Skeletal muscle satellite cell (primary cell): Measurements from ENCODE around the gene ALDH1A1. TPM values are rescaled to one million over a fixed set of nuclear protein-coding genes. Genes with fewer than 3 reads are reported as not detected.

Source experiments
- H3K27me3 ChIP-seq: 2 replicates; pipeline ENCODE4 v1.7.0; 2013; ENCODE audit warnings: low read length; ENCODE audit not compliant: control insufficient read depth, insufficient read depth
- H3K36me3 ChIP-seq: 2 replicates; pipeline ENCODE4 v1.7.0; 2013; ENCODE audit warnings: mild to moderate bottlenecking, control low read depth, low read length; ENCODE audit not compliant: insufficient read depth
- H3K4me1 ChIP-seq: 2 replicates; pipeline ENCODE4 v1.7.0; 2013; ENCODE audit warnings: low read length; ENCODE audit not compliant: control insufficient read depth, insufficient read depth
- H3K4me2 ChIP-seq: 2 replicates; pipeline ENCODE4 v1.7.0; 2013; ENCODE audit warnings: mild to moderate bottlenecking, low read length
- H3K4me3 ChIP-seq: 2 replicates; pipeline ENCODE4 v1.7.0; 2013; ENCODE audit warnings: low read length
- H3K9ac ChIP-seq: 2 replicates; pipeline ENCODE4 v1.7.0; 2013; ENCODE audit warnings: mild to moderate bottlenecking, low read depth, low read length, moderate library complexity
- H3K9me3 ChIP-seq: replicated peaks from 2 replicates; pipeline ENCODE4 v1.7.0; 2013; ENCODE audit warnings: mild to moderate bottlenecking, control low read depth, low read length
- total RNA-seq: library from RNA; depleted of rRNA; stranded (reverse); fragments of >200 nt; gene quantifications from 2 replicates; pipeline ENCODE4 v1.2.3, GENCODE V29; 2012; rRNA removed

ALDH1A1 gene
- total RNA-seq, result 6.6 and 15.9 TPM in 2 replicates

DNA sequence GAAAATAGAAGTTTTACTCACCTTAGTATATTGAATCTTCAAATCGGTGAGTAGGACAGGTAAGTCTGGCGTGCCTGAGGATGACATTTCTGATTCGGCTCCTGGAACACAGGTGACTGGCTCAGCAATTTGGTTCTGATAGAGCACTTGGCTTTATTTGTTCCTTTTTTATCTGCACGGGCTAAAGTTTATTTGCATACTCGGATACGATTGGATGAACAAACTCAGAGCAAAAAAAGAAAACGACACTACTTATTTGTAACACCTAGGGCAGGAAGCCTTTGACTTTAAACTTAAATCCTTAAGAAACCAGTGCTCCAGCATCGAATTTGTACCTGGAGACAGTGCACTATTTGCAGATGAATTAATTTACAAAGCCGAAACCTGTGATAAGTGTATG is at the start of gene ALDH1A1:
TSS of gene ALDH1A1 (minus strand) at position 140 of the 400 bp plus-strand sequence. CDS start at position 87, 53 bp downstream.
- Histone ChIP-seq H3K27me3 (no peaks in the 10 kb centered on the region), H3K4me2 (peak within 1 kb of the TSS; percentile 72), H3K4me1 (peaks cover 20% of the 10 kb centered on the region), H3K9ac (peak within 1 kb of the TSS; percentile 76), H3K36me3 (no peaks in the 10 kb centered on the region), H3K4me3 (peak within 1 kb of the TSS; percentile 62), H3K9me3 (no peaks in the 10 kb centered on the region)

DNA sequence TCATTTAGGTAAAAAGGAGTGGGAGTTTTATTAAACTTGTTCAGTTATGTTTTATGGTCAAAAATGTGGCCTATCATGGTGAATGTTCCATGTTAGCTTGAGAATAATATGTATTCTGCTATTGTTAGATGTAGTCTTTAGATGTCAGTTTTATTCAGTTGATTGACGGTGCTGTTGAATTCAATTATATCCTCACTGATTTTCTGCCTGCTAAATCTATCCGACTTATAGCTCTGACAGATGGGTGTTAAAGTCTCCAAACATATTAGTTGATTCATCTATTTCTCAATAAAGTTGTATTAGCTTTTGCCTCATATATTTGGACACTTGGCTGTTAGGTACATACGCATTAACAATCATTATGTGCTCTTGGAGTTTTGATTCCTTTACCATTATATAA is 49.0 kb upstream of the ALDH1A1 start:
- no peaks in the 10 kb centered on the region for H3K36me3 ChIP-seq
- no peaks in the 10 kb centered on the region for H3K9me3 ChIP-seq
- no peak overlapping the region for H3K4me3 ChIP-seq
- no peak overlapping the region for H3K9ac ChIP-seq
- no peak overlapping the region for H3K4me2 ChIP-seq
- H3K27me3 ChIP-seq, result no peaks in the 10 kb centered on the region
- H3K4me1 ChIP-seq, result peaks cover 8% of the 10 kb centered on the region

DNA sequence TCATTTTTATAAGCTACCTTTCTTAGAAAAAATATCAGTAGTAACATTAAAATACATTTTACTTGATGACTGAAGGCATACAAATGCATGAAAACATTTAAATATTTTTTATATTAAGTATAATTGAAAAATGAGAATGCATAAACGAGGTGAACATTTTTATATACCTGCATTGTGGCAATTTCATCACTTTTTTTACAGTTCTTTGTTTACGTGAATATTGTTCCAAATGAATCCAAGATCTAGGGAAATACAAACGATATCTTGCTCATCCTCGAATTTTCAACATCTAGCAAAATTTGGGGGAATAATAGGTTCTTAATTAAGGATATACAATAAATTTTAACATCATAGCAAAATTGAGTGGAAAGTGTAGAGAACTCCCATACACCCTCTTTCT is 45.5 kb upstream of the ALDH1A1 start:
- H3K27me3 ChIP-seq, result no peaks in the 10 kb centered on the region
- H3K36me3 ChIP-seq, result no peaks in the 10 kb centered on the region
- H3K9ac ChIP-seq, result no peak overlapping the region
- no peak overlapping the region for H3K4me3 ChIP-seq
- H3K9me3 ChIP-seq, result no peaks in the 10 kb centered on the region
- peaks cover 24% of the 10 kb centered on the region for H3K4me1 ChIP-seq
- H3K4me2 ChIP-seq, result no peak overlapping the region

DNA sequence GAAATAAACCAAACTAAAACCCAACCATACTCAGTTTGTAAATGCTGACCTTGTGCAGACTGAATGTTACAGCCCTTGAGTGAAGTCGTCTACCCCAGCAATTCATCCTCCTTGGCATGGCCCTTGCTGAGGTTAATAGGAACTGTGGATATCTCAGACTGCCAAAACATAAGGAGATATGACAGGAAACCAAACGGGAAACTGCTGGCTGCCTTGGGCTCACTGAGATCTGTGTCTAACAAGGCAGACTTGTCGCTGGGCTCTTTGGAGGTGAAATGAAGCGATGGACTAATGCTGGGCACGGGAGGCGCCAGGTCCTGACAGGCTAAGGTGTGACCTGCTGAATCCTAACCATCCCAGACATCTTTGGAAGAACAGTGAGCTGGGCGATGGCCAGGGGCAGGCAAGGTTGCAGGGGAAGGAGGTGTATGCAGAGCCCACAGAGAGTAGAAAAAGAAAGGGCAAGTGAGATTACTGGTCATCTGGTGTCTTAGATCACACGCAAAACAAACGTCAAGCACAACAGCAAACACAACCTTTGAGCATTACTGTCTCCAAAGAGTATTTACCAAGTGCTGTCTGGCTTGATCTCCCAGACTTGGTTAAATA is 44.6 kb upstream of the ALDH1A1 start:
- no peak overlapping the region for H3K4me3 ChIP-seq
- peaks cover 24% of the 10 kb centered on the region for H3K4me1 ChIP-seq
- H3K9me3 ChIP-seq, result no peaks in the 10 kb centered on the region
- no peaks in the 10 kb centered on the region for H3K27me3 ChIP-seq
- no peaks in the 10 kb centered on the region for H3K36me3 ChIP-seq
- no peak overlapping the region for H3K9ac ChIP-seq
- H3K4me2 ChIP-seq, result no peak overlapping the region

DNA sequence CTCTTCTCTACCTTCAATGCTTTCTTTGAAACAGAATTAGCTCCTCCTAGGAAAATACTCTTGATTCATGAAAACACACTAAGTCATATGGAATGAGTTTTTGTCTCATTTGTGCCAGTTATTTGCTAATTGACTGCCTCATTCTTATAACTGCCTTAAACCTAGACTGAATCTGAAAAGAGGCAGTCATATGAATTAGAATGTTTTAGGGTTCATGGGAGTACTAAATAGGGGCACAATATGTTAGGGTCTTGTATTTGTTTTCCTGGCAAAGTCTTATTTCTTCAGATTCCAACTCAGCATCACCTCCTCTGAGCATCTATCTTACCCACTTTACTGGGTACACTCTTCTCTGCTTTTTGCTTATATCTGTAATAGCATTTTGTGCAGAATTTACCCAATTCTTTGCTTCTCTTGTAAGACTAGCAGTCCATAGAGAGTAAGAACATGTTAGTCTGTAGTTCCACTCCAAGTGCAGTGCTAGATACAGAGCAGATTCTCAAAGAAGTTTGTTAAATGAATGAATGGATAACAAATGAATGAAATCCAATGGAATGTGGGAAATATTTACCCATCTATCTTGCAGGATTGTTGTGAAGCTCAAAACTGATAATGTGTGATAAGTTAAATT is 43.9 kb upstream of the ALDH1A1 start:
- Histone ChIP-seq H3K4me2 (no peak overlapping the region), H3K9ac (peak overlapping the region; percentile 28), H3K9me3 (no peaks in the 10 kb centered on the region), H3K27me3 (no peaks in the 10 kb centered on the region), H3K4me3 (no peak overlapping the region), H3K36me3 (no peaks in the 10 kb centered on the region), H3K4me1 (peaks cover 24% of the 10 kb centered on the region)

DNA sequence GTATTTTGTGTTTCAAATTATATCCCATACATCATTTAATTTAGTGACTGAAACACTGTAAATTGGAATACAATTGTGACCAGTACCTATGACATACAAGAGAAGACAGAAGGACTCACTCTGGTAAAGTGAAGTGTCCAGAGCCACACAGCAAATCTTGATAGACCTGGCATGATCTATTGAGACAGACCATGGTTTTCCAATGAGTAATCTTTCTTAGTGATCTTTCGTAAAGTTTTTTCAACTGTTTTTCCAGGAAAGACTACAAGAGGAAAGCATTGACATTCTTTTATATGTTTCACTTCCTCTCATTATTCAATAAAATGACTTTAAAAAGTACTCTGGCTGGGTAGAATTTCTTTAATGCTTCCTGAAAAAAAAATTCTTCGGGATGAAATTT is 43.3 kb upstream of the ALDH1A1 start:
- Histone ChIP-seq H3K27me3 (no peaks in the 10 kb centered on the region), H3K36me3 (no peaks in the 10 kb centered on the region), H3K4me1 (peaks cover 24% of the 10 kb centered on the region), H3K9ac (peak overlapping the region; percentile 28), H3K9me3 (no peaks in the 10 kb centered on the region), H3K4me3 (no peak overlapping the region), H3K4me2 (no peak overlapping the region)

DNA sequence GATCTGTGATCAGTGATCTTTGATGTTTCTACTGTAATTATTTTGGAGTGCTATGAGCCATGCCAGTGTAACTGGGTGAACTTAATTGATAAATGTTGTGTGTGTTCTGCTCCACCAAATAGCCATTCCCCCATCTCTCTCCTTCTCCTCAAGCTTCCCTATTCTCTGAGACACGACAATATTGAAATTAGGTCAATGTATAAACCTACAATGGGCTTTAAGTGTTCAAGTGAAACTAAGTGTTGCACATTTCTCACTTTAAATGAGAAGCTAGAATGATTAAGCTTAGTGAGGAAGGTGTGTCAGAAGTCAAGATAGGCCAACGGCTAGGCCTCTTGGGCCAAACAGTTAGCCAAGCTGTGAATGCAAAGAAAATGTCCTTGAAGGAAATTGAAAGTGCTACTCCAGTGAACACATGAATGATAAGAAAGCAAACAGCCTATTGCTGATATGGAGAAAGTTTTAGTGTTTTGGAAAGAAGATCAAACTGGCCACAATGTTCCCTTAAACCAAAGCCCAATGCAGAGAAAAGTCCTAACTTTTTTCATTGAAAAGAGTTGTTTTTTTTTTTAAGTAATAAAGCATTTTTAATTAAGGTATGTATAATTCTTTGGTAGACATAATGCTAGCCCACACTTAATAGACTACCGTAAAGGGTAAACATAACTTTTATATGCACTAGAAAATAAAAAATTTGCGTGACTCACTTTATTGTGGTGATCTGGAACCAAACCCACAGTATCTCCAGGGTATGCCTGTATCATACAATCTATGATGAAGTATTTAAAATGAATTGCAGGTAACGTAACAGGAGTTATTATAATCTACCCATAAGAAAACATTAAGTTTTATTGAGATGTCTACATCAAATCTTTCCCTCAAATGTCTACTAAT is 42.5 kb upstream of the ALDH1A1 start:
- H3K9ac ChIP-seq, result no peak overlapping the region

DNA sequence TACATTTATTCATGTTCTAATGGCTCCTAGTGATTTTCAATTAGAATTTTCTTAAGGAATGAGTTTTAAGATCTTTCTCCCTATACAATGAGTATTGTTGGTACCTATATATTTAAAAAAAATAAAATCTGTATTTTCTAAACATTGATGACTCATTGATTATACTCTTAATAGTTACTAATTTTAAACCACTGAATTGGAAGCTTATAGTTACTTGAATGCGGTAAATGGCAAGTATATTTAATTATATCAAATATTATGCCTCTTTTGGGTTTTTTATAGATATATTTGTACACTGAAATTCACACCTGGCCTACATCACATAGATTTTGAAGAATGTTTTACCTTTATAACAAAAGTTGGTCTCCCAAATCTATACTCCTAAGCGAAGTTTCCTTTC is 38.9 kb upstream of the ALDH1A1 start:
- H3K36me3 ChIP-seq, result no peaks in the 10 kb centered on the region
- H3K4me2 ChIP-seq, result no peak overlapping the region
- peaks cover 19% of the 10 kb centered on the region for H3K4me1 ChIP-seq
- H3K27me3 ChIP-seq, result no peaks in the 10 kb centered on the region
- no peak overlapping the region for H3K4me3 ChIP-seq
- no peaks in the 10 kb centered on the region for H3K9me3 ChIP-seq
- no peak overlapping the region for H3K9ac ChIP-seq

More for the DNA sequence above, 42.5 kb upstream of the ALDH1A1 start:
- no peaks in the 10 kb centered on the region for H3K27me3 ChIP-seq
- H3K4me1 ChIP-seq, result peaks cover 24% of the 10 kb centered on the region
- no peaks in the 10 kb centered on the region for H3K9me3 ChIP-seq
- no peak overlapping the region for H3K4me2 ChIP-seq
- H3K36me3 ChIP-seq, result no peaks in the 10 kb centered on the region
- H3K4me3 ChIP-seq, result no peak overlapping the region

DNA sequence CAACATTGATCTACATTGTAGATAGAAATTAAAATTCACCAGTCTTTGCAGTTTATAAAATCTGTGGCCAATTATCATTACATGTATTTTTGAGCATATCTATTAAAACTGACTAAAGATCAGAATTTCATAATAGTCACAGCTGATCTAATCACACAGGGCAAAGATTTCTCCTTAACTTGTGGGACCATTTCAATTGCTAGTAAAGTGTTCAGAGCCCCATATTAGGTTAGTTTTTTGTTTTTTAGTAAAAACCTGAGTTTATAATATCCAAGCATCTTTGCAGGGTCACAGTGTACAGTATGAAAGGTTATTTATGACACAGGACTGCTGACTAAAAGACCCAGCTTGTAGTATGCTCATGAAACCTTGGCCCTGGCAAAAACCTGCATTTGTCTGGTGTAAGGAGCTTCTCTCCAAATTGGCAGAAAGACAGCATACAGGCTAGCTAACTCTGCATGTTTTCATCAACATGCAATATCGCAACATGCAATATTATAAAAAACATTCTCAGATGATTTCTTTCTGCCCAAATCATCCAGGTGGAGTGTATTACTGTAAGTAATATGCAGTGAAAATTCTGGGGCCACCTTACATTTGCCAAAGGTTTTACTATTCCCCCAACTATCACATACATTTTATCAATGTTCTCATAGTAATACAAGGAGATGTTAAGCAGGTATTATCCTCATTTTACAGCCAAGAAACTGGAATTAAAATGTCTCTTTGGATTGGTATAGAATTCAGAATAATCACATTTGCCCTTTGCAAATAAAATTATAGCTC is 37.7 kb upstream of the ALDH1A1 start:
- no peak overlapping the region for H3K4me3 ChIP-seq
- peaks cover 8% of the 10 kb centered on the region for H3K4me1 ChIP-seq
- H3K27me3 ChIP-seq, result no peaks in the 10 kb centered on the region
- no peak overlapping the region for H3K4me2 ChIP-seq
- no peaks in the 10 kb centered on the region for H3K36me3 ChIP-seq
- no peak overlapping the region for H3K9ac ChIP-seq
- H3K9me3 ChIP-seq, result no peaks in the 10 kb centered on the region

DNA sequence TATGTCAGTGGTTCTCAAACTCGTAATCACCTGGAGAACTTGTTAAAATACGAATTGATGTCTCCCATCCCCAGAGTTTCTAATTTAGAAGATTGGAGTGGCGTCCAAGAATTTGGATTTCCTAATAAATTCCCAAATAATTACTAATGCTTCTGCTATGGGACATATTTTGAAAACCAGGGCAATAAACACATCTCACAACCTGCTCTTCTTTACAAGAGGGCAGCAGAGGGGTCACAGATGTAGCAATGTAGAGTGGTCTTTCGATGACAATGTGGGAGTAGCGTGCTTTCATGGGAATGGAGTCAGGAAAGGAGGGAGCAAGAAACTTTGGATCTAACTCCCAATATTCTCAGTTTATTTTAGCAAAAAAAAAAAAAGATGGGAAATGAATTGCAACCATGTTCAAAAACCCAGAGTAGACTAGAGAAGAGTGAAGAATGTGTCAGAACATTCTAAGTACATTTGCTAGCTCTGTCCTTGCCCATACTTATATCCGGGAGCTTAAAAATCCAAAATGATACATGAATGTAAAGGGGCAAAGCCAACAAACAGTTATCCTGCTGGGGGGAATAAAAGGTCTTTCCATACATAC is 33.8 kb upstream of the ALDH1A1 start:
- H3K4me3 ChIP-seq, result no peak overlapping the region

DNA sequence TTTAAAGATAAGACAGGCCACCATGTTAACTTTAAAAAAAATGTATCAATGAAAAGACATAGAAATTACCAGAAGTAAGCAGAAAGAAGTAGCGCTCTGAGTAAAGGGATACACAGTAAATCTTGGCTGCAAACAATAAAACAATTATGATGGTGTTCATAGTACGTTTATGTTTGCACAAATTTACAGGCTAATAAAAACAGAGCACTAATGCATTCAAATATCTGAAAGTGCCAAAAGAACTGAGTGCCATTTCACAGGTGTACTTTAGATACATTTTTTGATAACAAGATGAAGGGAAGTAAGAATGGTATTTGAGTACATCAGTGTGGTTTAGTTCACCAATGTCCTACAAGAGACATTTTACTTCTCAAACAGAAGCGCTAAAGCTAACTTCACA is 32.9 kb upstream of the ALDH1A1 start:
- Histone ChIP-seq H3K4me1 (peaks cover 9% of the 10 kb centered on the region), H3K9ac (no peak overlapping the region), H3K4me3 (no peak overlapping the region), H3K9me3 (no peaks in the 10 kb centered on the region), H3K36me3 (no peaks in the 10 kb centered on the region), H3K4me2 (no peak overlapping the region), H3K27me3 (no peaks in the 10 kb centered on the region)

More for the DNA sequence above, 33.8 kb upstream of the ALDH1A1 start:
- Histone ChIP-seq H3K4me2 (no peak overlapping the region), H3K27me3 (no peaks in the 10 kb centered on the region), H3K36me3 (no peaks in the 10 kb centered on the region), H3K9me3 (no peaks in the 10 kb centered on the region), H3K9ac (no peak overlapping the region), H3K4me1 (peaks cover 9% of the 10 kb centered on the region)
